Measurements from ENCODE around the gene ST8SIA4.

ST8SIA4 gene

GRCh38 chr5:100779669-100780375 is 123.3 kb downstream of the ST8SIA4 start:
- DNase-seq (ENCODE audit: low read depth) = no peak

GRCh38 chr5:100777680-100778300 is 125.3 kb downstream of the ST8SIA4 start:
- DNase-seq (ENCODE audit: low read depth) = no peak

- DNase-seq (ENCODE audit: low read depth) = no peak
These were observed 127.6 kb downstream of the ST8SIA4 start for GRCh38 chr5:100775533-100775855.

GRCh38 chr5:100772548-100772947 is 130.5 kb downstream of the ST8SIA4 start:
- DNase-seq (ENCODE audit: low read depth) = no peak

GRCh38 chr5:100772006-100772405 is 131.1 kb downstream of the ST8SIA4 start:
- DNase-seq (ENCODE audit: low read depth) = no peak

- no peak for DNase-seq (ENCODE audit: low read depth)
These were observed 131.9 kb downstream of the ST8SIA4 start for GRCh38 chr5:100771181-100771580.

- DNase-seq (ENCODE audit: low read depth) = no peak
These were observed 134.9 kb downstream of the ST8SIA4 start for GRCh38 chr5:100768221-100768620.

- DNase-seq (ENCODE audit: low read depth) = no peak
These were observed 140.1 kb downstream of the ST8SIA4 start for GRCh38 chr5:100762995-100763394.

- no peak for DNase-seq (ENCODE audit: low read depth)
These were observed 141.0 kb downstream of the ST8SIA4 start for GRCh38 chr5:100762108-100762507.

- no peak for DNase-seq (ENCODE audit: low read depth)
These were observed 141.9 kb downstream of the ST8SIA4 start for GRCh38 chr5:100761192-100761591.

- no peak for DNase-seq (ENCODE audit: low read depth)
These were observed 142.4 kb downstream of the ST8SIA4 start for GRCh38 chr5:100760688-100761087.

- DNase-seq (ENCODE audit: low read depth) = no peak
These were observed 144.3 kb downstream of the ST8SIA4 start for GRCh38 chr5:100758780-100759179.

GRCh38 chr5:100758306-100758705 is 144.8 kb downstream of the ST8SIA4 start:
- no peak for DNase-seq (ENCODE audit: low read depth)

GRCh38 chr5:100757618-100758017 is 145.5 kb downstream of the ST8SIA4 start:
- DNase-seq (ENCODE audit: low read depth) = no peak

Measured in T-helper 22 cell (primary cell).